WI38 (cell line): ENCODE results near the gene ERCC8.

Experiments used
- H3K4me3 ChIP-seq: 2 replicates; pipeline ENCODE4 v1.5.1; 2011; ENCODE audit warnings: low read depth, mild to moderate bottlenecking, control low read depth, low read length
- CTCF ChIP-seq: IDR thresholded peaks from 2 replicates; pipeline ENCODE4 v1.5.1; 2012; ENCODE audit warnings: low read depth, mild to moderate bottlenecking, control low read depth, low read length

Gene ERCC8

GRCh38 chr5:60841361-60841760 is 103.5 kb downstream of the ERCC8 start:
- TF ChIP-seq CTCF = no peak
- no peak overlapping the region for H3K4me3 ChIP-seq

GRCh38 chr5:60836131-60836530 is 108.7 kb downstream of the ERCC8 start:
- H3K4me3 ChIP-seq = no peak overlapping the region
- TF ChIP-seq CTCF = no peak

- no peak overlapping the region for H3K4me3 ChIP-seq
- no peak for TF ChIP-seq CTCF
These were observed 109.3 kb downstream of the ERCC8 start for GRCh38 chr5:60835554-60835953.

- no peak overlapping the region for H3K4me3 ChIP-seq
- TF ChIP-seq CTCF = no peak
These were observed 111.3 kb downstream of the ERCC8 start for GRCh38 chr5:60833520-60833919.

- TF ChIP-seq CTCF = no peak
These were observed 114.2 kb downstream of the ERCC8 start for GRCh38 chr5:60830581-60831127.

GRCh38 chr5:60829490-60830266 is 115.2 kb downstream of the ERCC8 start:
- no peak overlapping the region for H3K4me3 ChIP-seq
- no peak for TF ChIP-seq CTCF

More at GRCh38 chr5:60830581-60831127, 114.2 kb downstream of the ERCC8 start:
- no peak overlapping the region for H3K4me3 ChIP-seq

GRCh38 chr5:60827201-60827600 is 117.7 kb downstream of the ERCC8 start:
- TF ChIP-seq CTCF = no peak
- no peak overlapping the region for H3K4me3 ChIP-seq
